ENCODE measurements around the gene ADGRL3. TPM values are rescaled to one million over a fixed set of nuclear protein-coding genes. Genes with fewer than 3 reads are reported as not detected.

Gene ADGRL3
- total and polyA plus RNA-seq, 8 donors: 0.08 to 1.4 (median 0.24) TPM

DNA sequence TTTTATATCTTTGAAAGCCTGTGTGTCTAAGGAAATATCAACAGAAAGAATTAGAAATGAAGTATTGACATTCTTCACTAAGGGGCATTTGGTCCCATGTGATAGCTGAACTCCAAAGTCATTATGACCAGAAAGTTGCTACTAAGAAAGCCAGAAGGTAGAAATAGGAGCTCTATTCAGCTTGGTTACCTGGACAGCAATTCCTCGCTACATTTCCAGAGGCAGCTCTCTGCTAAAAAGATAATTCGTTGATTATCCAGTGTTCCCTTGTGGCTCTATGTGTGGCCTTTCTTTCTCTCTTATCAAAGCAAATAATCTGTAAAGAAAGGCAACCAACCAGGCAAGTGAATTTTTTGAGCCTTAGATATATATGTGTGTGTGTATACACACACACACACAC, 341.3 kb downstream of the ADGRL3 start:
- H3K4me1 ChIP-seq: no peaks in the 10 kb centered on the region
- 59 to 83% methylated on average over 2 of the region's 2 CpGs for WGBS, 2 donors
- intact Hi-C loops (cut with DNase I): no loop called here
- peak in 1 of 4 donors; percentile 9 for ATAC-seq
- no peak for TF ChIP-seq CTCF (IDR thresholded peaks at IDR 0.05)
- H3K36me3 ChIP-seq: no peaks in the 10 kb centered on the region
- no peak for DNase-seq
- H3K27ac ChIP-seq: no peak overlapping the region
- no peaks in the 10 kb centered on the region for H3K9me3 ChIP-seq
- no peak for FAIRE-seq
- no peak overlapping the region for H3K4me3 ChIP-seq
- H3K27me3 ChIP-seq: no peaks in the 10 kb centered on the region

DNA sequence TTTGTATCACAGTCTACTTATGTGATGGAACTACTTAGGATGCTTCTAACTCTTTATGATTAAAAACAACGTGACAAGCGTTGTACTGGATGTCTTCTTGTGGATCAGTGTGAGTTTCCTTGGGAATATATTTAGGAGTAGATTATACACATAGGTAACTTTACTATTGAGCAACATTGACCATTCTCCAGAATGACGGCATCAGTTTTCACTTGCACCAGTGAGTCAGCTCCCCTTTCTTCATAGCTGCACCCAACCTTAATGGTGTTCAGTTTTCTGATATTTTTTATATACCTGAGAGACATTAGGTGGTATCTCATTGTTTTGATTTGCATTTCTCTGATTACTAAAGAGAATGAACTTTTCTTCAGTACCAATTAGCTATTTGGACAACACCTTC, 343.9 kb downstream of the ADGRL3 start:
- no peaks in the 10 kb centered on the region for H3K27me3 ChIP-seq
- no peaks in the 10 kb centered on the region for H3K9me3 ChIP-seq
- WGBS, 2 donors: 66 to 80% methylated on average over 3 of the region's 3 CpGs
- FAIRE-seq (no peak), DNase-seq (no peak), ATAC-seq (no peak)
- no peaks in the 10 kb centered on the region for H3K4me1 ChIP-seq
- intact Hi-C loops (cut with DNase I): no loop called here
- no peaks in the 10 kb centered on the region for H3K36me3 ChIP-seq
- H3K4me3 ChIP-seq: no peak overlapping the region
- H3K27ac ChIP-seq: no peak overlapping the region
- no peak for TF ChIP-seq CTCF (IDR thresholded peaks at IDR 0.05)

DNA sequence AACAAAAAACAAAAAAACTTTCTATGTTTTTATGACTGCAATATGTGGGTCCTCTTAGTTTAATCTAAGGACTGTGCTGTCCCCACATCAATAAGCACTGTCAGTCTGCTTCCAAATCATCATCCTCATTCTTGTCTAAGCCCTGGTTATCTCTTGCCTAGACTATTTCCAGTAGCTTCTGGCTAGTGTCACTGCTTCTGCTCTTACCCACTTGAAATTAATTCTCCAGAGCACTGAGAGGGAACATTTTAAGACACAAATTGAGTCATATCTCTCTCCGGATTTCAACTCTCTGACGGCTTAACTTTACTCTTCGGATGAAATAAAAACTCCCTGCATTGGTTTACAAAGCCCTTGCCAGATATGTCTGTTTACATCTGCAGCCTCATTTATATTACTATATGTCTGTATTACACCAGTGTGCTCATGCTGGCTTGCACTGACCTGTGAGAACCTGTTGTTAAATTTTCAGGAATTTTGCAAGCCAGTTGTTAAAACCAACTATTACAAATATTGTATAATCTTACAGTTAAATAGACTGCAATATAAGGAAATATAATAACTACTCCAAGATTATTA, 345.9 kb downstream of the ADGRL3 start:
- Histone ChIP-seq H3K36me3 (no peaks in the 10 kb centered on the region), H3K4me3 (no peak overlapping the region), H3K27ac (no peak overlapping the region), H3K4me1 (no peaks in the 10 kb centered on the region), H3K27me3 (no peaks in the 10 kb centered on the region), H3K9me3 (no peaks in the 10 kb centered on the region)
- WGBS, 2 donors: 63 to 72% methylated on average over 3 of the region's 3 CpGs
- intact Hi-C loops (cut with DNase I): no loop called here
- DNase-seq (no peak), FAIRE-seq (no peak), ATAC-seq (no peak)
- no peak for TF ChIP-seq CTCF (IDR thresholded peaks at IDR 0.05)

- H3K36me3 ChIP-seq: no peaks in the 10 kb centered on the region
- TF ChIP-seq CTCF (IDR thresholded peaks at IDR 0.05): no peak
- WGBS, 2 donors: 85 to 96% methylated on average over 2 of the region's 2 CpGs
- ATAC-seq (no peak), DNase-seq (no peak), FAIRE-seq (no peak)
- no peaks in the 10 kb centered on the region for H3K4me1 ChIP-seq
- intact Hi-C loops (cut with DNase I): no loop called here
- H3K4me3 ChIP-seq: no peak overlapping the region
- H3K9me3 ChIP-seq: no peaks in the 10 kb centered on the region
- H3K27ac ChIP-seq: no peak overlapping the region
- no peaks in the 10 kb centered on the region for H3K27me3 ChIP-seq
These were observed 349.2 kb downstream of the ADGRL3 start for GRCh38 chr4:61549336-61549735.

DNA sequence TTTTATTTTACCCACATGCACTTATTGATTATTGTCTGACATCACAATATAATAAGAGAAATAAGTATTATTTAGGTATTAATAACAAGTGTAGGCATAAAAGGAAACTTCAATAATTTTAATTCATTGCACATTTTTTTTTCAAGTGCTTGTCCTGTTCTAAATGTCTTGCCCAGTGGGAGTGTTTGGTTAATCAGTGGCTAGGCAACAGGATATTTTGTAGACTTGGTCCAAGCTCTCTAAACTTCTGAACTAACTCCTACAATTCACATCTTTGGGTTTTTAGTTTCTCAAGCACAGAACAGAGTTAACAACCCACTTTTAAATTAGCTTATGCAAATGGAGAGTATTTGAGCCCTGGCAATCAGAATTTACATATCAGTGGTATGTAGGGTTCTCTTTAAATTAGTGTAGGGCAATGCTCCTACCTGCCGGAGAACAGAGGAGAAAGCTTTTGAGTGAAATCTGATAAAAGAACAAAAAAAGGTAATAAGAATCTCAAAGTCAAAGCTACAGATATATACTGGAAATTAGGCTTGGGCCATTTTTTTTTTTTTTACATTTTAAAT, 353.5 kb downstream of the ADGRL3 start:
- no peaks in the 10 kb centered on the region for H3K36me3 ChIP-seq
- FAIRE-seq: no peak
- TF ChIP-seq CTCF (IDR thresholded peaks at IDR 0.05): no peak
- H3K4me3 ChIP-seq: no peak overlapping the region
- H3K27me3 ChIP-seq: no peaks in the 10 kb centered on the region
- ATAC-seq: no peak
- intact Hi-C loops (cut with DNase I): no loop called here
- no peak for DNase-seq
- no peak overlapping the region for H3K27ac ChIP-seq
- WGBS, 2 donors: 70 to 89% methylated on average over 1 of the region's 1 CpG
- H3K4me1 ChIP-seq: no peaks in the 10 kb centered on the region
- no peaks in the 10 kb centered on the region for H3K9me3 ChIP-seq

Measured in pancreas (tissue), 10 donors.